ENCODE measurements around the gene OXSM. TPM values are rescaled to one million over a fixed set of nuclear protein-coding genes. Genes with fewer than 3 reads are reported as not detected.

Gene OXSM
- total and polyA plus RNA-seq, 10 of the 15 experiments (the other 5 are each of a cell fraction or from before 2014, with no cell fraction given) = 12.9 to 37.5 (median 22.1) TPM

DNA sequence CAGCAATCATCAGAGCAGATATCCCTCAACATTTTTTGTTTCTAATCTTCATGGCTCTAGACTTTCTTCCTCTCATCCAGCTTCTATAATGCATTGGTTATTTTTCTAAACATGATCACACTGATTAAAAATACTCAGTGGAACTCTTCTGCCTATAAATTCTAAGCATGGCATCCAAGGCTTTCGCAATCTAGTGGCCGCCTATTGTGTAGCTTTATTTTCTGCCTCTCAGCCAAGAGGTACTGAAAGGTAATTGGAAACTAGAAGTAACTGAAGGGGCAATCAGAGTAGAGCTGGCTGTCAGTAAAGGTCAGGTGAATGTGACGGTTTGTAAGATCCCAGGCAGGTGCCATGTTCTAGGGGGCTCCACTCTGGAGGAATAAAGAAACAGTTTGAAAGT, 33.4 kb downstream of the OXSM start:
- no peak for DNase-seq (ENCODE audit: low read depth, low spot score)
- Histone ChIP-seq H3K4me1 (ENCODE audit: control insufficient read depth, insufficient read depth, low read length) (no peaks in the 10 kb centered on the region), H3K27ac (ENCODE audit: control insufficient read depth, insufficient read depth) (no peak overlapping the region), H3K36me3 (ENCODE audit: control insufficient read depth in 2 of 2, insufficient read depth in 2 of 2, low read length in 1 of 2) (no peaks in the 10 kb centered on the region), H3K9ac (ENCODE audit: control insufficient read depth, insufficient read depth, low read length) (no peak overlapping the region), H3K9me3 (replicated peaks; ENCODE audit: control insufficient read depth, insufficient read depth, low read length) (no peaks in the 10 kb centered on the region), H4K20me1 (ENCODE audit: control insufficient read depth, insufficient read depth) (no peaks in the 10 kb centered on the region), H3K4me3 (no peak overlapping the region), H3K27me3 (replicated peaks in 1 of 2; ENCODE audit: control insufficient read depth in 2 of 2, insufficient read depth in 2 of 2, low read length in 1 of 2) (no peaks in the 10 kb centered on the region), H3K4me2 (ENCODE audit: control insufficient read depth, insufficient read depth) (no peak overlapping the region), H2AFZ (ENCODE audit: control insufficient read depth, low read depth, low read length) (no peak overlapping the region), H3K79me2 (ENCODE audit: control insufficient read depth, insufficient read depth, low read length) (no peaks in the 10 kb centered on the region)
- intact Hi-C loops (cut with micrococcal nuclease; ENCODE audit: unreplicated experiment) = no loop called here
- SMC1A ChIA-PET (ENCODE audit: uncharacterized antibody, unreplicated experiment) = interaction anchor here (0.6 kb wide), 1 partner anchor 30 kb away, joined by 3 read pairs; no protein-coding TSS in a partner anchor
- POLR2A ChIA-PET = no interaction called here
- in situ Hi-C loops (cut with MboI) = no loop called here
- ATAC-seq = no peak
- RAD21 ChIA-PET (ENCODE audit: unreplicated experiment) = no interaction called here
- WGBS (ENCODE audit: insufficient coverage, insufficient replicate concordance, low lambda C conversion rate, missing lambda C conversion rate) = 94% methylated on average over 3 of the region's 3 CpGs
- no peak for FAIRE-seq
- no TSS peak for BruUV-seq (replicated peaks)
- CTCF ChIA-PET = interaction anchor here (1.1 kb wide), 1 partner anchor 175 kb away, joined by 4 read pairs; no protein-coding TSS in a partner anchor
- TF ChIP-seq, protein P1, sequence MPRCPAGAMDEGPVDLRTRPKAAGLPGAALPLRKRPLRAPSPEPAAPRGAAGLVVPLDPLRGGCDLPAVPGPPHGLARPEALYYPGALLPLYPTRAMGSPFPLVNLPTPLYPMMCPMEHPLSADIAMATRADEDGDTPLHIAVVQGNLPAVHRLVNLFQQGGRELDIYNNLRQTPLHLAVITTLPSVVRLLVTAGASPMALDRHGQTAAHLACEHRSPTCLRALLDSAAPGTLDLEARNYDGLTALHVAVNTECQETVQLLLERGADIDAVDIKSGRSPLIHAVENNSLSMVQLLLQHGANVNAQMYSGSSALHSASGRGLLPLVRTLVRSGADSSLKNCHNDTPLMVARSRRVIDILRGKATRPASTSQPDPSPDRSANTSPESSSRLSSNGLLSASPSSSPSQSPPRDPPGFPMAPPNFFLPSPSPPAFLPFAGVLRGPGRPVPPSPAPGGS (IDR thresholded peaks at IDR 0.05; ENCODE audit: borderline replicate concordance, insufficient read depth, low read depth, low read length, poor library complexity, severe bottlenecking) = no peak
- no peak for TF ChIP-seq HCFC1 (IDR thresholded peaks at IDR 0.05; ENCODE audit: low read length)
- TF ChIP-seq, protein P2, sequence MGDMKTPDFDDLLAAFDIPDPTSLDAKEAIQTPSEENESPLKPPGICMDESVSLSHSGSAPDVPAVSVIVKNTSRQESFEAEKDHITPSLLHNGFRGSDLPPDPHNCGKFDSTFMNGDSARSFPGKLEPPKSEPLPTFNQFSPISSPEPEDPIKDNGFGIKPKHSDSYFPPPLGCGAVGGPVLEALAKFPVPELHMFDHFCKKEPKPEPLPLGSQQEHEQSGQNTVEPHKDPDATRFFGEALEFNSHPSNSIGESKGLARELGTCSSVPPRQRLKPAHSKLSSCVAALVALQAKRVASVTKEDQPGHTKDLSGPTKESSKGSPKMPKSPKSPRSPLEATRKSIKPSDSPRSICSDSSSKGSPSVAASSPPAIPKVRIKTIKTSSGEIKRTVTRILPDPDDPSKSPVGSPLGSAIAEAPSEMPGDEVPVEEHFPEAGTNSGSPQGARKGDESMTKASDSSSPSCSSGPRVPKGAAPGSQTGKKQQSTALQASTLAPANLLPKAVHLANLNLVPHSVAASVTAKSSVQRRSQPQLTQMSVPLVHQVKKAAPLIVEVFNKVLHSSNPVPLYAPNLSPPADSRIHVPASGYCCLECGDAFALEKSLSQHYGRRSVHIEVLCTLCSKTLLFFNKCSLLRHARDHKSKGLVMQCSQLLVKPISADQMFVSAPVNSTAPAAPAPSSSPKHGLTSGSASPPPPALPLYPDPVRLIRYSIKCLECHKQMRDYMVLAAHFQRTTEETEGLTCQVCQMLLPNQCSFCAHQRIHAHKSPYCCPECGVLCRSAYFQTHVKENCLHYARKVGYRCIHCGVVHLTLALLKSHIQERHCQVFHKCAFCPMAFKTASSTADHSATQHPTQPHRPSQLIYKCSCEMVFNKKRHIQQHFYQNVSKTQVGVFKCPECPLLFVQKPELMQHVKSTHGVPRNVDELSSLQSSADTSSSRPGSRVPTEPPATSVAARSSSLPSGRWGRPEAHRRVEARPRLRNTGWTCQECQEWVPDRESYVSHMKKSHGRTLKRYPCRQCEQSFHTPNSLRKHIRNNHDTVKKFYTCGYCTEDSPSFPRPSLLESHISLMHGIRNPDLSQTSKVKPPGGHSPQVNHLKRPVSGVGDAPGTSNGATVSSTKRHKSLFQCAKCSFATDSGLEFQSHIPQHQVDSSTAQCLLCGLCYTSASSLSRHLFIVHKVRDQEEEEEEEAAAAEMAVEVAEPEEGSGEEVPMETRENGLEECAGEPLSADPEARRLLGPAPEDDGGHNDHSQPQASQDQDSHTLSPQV (IDR thresholded peaks at IDR 0.05) = no peak
- TF ChIP-seq MEF2A (IDR thresholded peaks at IDR 0.05; ENCODE audit: insufficient read depth, low read depth, low read length) = no peak
- TF ChIP-seq ESRRA (IDR thresholded peaks at IDR 0.05; ENCODE audit: low read length) = no peak
- no peak for TF ChIP-seq NFXL1 (IDR thresholded peaks at IDR 0.05; ENCODE audit: borderline replicate concordance)
- no peak for TF ChIP-seq SIN3A (IDR thresholded peaks at IDR 0.05; ENCODE audit: low read depth, low read length)
- no peak for TF ChIP-seq NFYB (IDR thresholded peaks at IDR 0.05; ENCODE audit: insufficient read depth, low read depth, low read length)
